Tibial artery (tissue), 4 donors: ENCODE measurements around the gene NF2.

Experiments
- DNase-seq, 2 donors: peaks; one replicate each; pipeline ENCODE4 v3.0.0-alpha.2; 2019
- H3K27ac ChIP-seq, 2 donors: fragments of 200-600 bp; sonication (generic) in 1 of 2; 1 replicate in 1 of 2; 2 replicates in 1 of 2; pipeline ENCODE4 v1.5.1; 2018 to 2019; ENCODE audit warnings: mild to moderate bottlenecking in 1 of 2
- H3K27me3 ChIP-seq, 2 donors: fragments of 200-600 bp; sonication (generic) in 1 of 2; one replicate each; pipeline versions ENCODE4 v1.5.1 to v1.6.0; 2016 to 2019
- H3K36me3 ChIP-seq, 3 donors: fragments of 200-600 bp; sonication (generic) in 2 of 3; one replicate each; pipeline ENCODE4 v1.5.1; 2016 to 2019; ENCODE audit warnings: mild to moderate bottlenecking in 2 of 3
- H3K4me1 ChIP-seq, 4 donors: fragments of 200-600 bp; sonication (generic) in 2 of 4; 1 replicate in 3 of 4; 2 replicates in 1 of 4; pipeline ENCODE4 v1.5.1; 2016 to 2019
- H3K4me3 ChIP-seq, 2 donors: fragments of 200-600 bp; sonication (generic) in 1 of 2; 1 replicate in 1 of 2; 2 replicates in 1 of 2; pipeline ENCODE4 v1.5.1; 2018 to 2019; ENCODE audit warnings: mild to moderate bottlenecking in 2 of 2
- H3K9me3 ChIP-seq, 3 donors: fragments of 200-600 bp; sonication (generic) in 1 of 3; one replicate each; pipeline ENCODE4 v1.5.1; 2016 to 2019
- intact Hi-C: fragments of 100-400 bp; cut with DNase I; formaldehyde crosslinking; loops from one replicate; pipeline ENCODE4 v1.15.0; 2023; ENCODE audit warnings: low total_unique reads
- TF ChIP-seq, protein P1 (sequence below), 2 experiments: fragments of 200-600 bp in 1 of 2; fragments of 450-650 bp in 1 of 2; IDR thresholded peaks; one replicate each; pipeline ENCODE4 v1.5.1; 2017 to 2019; ENCODE audit warnings: antibody characterized with exemption in 2 of 2, mild to moderate bottlenecking in 1 of 2, moderate library complexity in 1 of 2

NF2 gene

DNA sequence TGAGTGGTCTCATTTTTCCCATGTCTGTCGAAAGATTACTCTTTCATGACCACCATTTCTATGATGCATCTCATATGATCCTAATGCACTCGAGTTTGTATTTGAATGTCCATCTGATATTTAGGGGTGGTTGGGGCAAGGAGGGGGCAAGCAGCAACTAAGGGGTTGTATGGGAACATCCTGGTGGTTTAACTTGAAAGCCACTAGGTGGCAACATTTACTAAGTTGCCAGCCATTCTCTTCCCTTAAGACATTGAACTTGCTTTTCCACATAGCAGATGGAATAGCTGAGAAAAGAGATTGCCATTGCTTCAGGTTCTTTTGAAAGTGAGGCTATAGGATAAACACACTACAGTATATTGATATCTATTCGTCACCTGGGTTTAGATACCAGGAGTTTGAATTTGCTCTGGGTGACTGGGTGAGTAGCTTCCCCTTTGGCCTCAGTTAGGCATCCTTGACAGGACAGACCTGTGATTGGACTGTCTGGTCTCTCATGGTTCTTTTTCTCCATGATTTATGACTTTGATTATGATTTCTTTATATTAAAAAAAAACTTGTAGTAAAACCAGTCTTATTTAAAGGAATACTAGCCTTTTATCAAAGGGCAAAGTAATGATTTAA, 32.4 kb downstream of the NF2 start:
- Histone ChIP-seq H3K4me3 (no peak overlapping the region), H3K36me3 (peaks cover 0 to 22% (median 7%) of the 10 kb centered on the region in 3 donors), H3K4me1 (no peaks in the 10 kb centered on the region), H3K9me3 (no peaks in the 10 kb centered on the region), H3K27me3 (no peaks in the 10 kb centered on the region), H3K27ac (no peak overlapping the region)
- DNase-seq: no peak
- TF ChIP-seq, protein P1, sequence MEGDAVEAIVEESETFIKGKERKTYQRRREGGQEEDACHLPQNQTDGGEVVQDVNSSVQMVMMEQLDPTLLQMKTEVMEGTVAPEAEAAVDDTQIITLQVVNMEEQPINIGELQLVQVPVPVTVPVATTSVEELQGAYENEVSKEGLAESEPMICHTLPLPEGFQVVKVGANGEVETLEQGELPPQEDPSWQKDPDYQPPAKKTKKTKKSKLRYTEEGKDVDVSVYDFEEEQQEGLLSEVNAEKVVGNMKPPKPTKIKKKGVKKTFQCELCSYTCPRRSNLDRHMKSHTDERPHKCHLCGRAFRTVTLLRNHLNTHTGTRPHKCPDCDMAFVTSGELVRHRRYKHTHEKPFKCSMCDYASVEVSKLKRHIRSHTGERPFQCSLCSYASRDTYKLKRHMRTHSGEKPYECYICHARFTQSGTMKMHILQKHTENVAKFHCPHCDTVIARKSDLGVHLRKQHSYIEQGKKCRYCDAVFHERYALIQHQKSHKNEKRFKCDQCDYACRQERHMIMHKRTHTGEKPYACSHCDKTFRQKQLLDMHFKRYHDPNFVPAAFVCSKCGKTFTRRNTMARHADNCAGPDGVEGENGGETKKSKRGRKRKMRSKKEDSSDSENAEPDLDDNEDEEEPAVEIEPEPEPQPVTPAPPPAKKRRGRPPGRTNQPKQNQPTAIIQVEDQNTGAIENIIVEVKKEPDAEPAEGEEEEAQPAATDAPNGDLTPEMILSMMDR (IDR thresholded peaks at IDR 0.05): peak; percentile 44 to 54
- intact Hi-C loops: loop anchor here (10.0 kb wide), 2 partner anchors 369 to 449 kb away; partner anchors contain the start of gene HORMAD2

DNA sequence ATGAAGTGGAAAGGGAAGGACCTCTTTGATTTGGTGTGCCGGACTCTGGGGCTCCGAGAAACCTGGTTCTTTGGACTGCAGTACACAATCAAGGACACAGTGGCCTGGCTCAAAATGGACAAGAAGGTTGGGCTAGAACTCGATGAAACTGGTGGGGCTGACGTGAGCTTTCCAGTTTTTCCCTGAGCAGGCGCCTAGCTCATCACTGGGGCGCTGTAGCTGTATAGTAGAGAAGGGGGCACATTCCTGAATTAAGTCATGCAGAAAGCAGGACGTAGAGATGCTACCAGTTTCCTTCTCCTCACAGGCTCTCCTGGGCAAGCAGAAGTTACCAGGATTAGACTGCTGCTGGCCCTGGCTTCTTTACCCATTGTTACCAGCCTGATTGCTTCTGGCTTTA, 33.3 kb downstream of the NF2 start:
- Histone ChIP-seq H3K9me3 (no peaks in the 10 kb centered on the region), H3K27me3 (no peaks in the 10 kb centered on the region), H3K27ac (no peak overlapping the region), H3K36me3 (peaks cover 0 to 31% (median 13%) of the 10 kb centered on the region in 3 donors), H3K4me3 (no peak overlapping the region), H3K4me1 (no peaks in the 10 kb centered on the region)
- DNase-seq: no peak
- TF ChIP-seq, protein P1 (IDR thresholded peaks at IDR 0.05): no peak
- intact Hi-C loops: loop anchor here (10.0 kb wide), 2 partner anchors 368 to 448 kb away; partner anchors contain the start of gene HORMAD2

DNA sequence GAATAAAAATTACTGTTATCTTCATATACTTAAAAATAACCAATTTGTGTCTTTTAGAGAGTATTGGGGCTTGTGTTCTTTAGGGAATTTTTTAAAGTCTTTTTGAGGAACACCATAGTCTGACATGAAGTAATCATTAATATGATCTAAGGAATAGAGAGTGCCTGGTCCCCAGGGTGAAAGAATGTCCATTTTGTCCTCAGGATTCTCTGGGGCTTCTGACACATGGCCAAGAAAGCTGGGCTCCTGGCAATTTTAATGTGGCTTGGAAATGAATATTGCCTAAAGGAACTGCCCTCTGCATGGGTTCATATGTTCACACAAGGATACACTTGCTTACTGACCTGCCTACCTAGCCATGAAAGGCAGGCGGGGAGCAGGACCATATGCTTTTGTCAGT, 33.7 kb downstream of the NF2 start:
- TF ChIP-seq, protein P1 (IDR thresholded peaks at IDR 0.05): no peak
- intact Hi-C loops: loop anchor here (10.0 kb wide), 2 partner anchors 368 to 448 kb away; partner anchors contain the start of gene HORMAD2

DNA sequence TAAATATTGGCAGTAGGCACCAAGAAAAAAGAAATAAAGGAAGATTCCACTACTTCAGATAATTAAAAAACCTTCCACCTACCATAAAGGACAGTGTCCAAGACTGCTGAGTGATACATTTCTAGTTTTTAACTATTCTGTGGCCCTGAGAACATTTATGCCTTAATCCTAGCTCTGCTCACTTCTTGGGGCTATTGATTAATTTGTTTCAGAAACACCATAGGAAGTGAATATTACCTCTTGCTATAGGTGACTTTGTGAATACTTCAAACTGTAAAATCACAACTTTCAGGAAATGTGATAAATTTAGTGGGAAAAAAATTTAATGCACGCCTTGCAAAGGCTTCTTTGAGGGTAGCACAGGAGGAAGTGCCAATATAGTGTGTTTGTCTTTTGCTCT, 35.2 kb downstream of the NF2 start:
- Histone ChIP-seq H3K4me3 (no peak overlapping the region), H3K27me3 (no peaks in the 10 kb centered on the region), H3K4me1 (no peaks in the 10 kb centered on the region), H3K36me3 (peaks cover 12 to 44% (median 25%) of the 10 kb centered on the region in 3 donors), H3K27ac (no peak overlapping the region), H3K9me3 (no peaks in the 10 kb centered on the region)
- intact Hi-C loops: loop anchor here (10.0 kb wide), 2 partner anchors 366 to 446 kb away; partner anchors contain the start of gene HORMAD2
- DNase-seq: no peak
- TF ChIP-seq, protein P1 (IDR thresholded peaks at IDR 0.05): no peak

More for the DNA sequence above, 33.7 kb downstream of the NF2 start:
- Histone ChIP-seq H3K4me1 (no peaks in the 10 kb centered on the region), H3K36me3 (peaks cover 3 to 36% (median 17%) of the 10 kb centered on the region in 3 donors), H3K27ac (no peak overlapping the region), H3K27me3 (no peaks in the 10 kb centered on the region), H3K4me3 (no peak overlapping the region), H3K9me3 (no peaks in the 10 kb centered on the region)
- DNase-seq: no peak

DNA sequence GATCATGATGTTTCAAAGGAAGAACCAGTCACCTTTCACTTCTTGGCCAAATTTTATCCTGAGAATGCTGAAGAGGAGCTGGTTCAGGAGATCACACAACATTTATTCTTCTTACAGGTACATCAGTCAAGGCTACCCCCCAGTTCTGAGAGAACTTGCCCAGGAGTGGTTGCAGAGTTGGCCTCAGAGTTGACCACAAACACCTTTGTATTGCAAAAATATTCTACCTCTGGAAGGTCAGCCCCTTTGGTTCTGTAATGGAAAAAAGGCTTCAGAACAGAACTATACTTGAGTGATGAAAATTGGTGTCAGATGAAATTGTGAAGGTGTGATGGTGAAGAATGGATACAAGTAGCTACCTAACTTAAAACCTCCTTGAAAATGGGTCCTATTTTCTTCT, 35.7 kb downstream of the NF2 start:
- peaks cover 12 to 44% (median 25%) of the 10 kb centered on the region in 3 donors for H3K36me3 ChIP-seq
- H3K4me3 ChIP-seq: no peak overlapping the region
- no peaks in the 10 kb centered on the region for H3K27me3 ChIP-seq
- no peaks in the 10 kb centered on the region for H3K9me3 ChIP-seq
- TF ChIP-seq, protein P1 (IDR thresholded peaks at IDR 0.05): no peak
- no peaks in the 10 kb centered on the region for H3K4me1 ChIP-seq
- intact Hi-C loops: loop anchor here (10.0 kb wide), 2 partner anchors 366 to 446 kb away; partner anchors contain the start of gene HORMAD2
- DNase-seq: no peak
- no peak overlapping the region for H3K27ac ChIP-seq
